K562 (cell line): ENCODE data around the gene SAMM50. TPM values are rescaled to one million over a fixed set of nuclear protein-coding genes. Genes with fewer than 3 reads are reported as not detected.

Experiments used
- ATAC-seq: fragments of 200-7000 bp; cut with Tn5 transposase; 3 replicates; pipeline ENCODE4 v1.9.1; 2020; ENCODE audit warnings: moderate library complexity
- Bru-seq: library from RNA; stranded (reverse); fragments of 400-500 nt; gene quantifications from one replicate; lab custom pipeline; 2021; lab: Mats Ljungman, UMichigan
- BruChase-seq, 2 experiments: library from RNA; stranded (reverse); fragments of 400-500 nt; gene quantifications; one replicate each; lab custom pipeline; 2021; lab: Mats Ljungman, UMichigan
- BruUV-seq: library from RNA; stranded (reverse); fragments of 400-500 nt; replicated peaks from 2 replicates; lab custom pipeline; 2021; lab: Mats Ljungman, UMichigan
- CTCF ChIA-PET: fragments of 300-600 bp; formaldehyde crosslinking; extraction: SDS; loops from one replicate; lab custom pipeline; 2021; ENCODE audit warnings: low intra/inter-chr PET ratio; lab: Yijun Ruan, JAX
- POLR2A ChIA-PET: fragments of 300-600, 350-650 bp; sonication (Branson Sonifier 250); formaldehyde crosslinking; extraction: SDS; loops from one replicate; lab custom pipeline; 2021; ENCODE audit warnings: antibody characterized with exemption, inconsistent platforms; lab: Yijun Ruan, JAX
- DNase-seq, 4 experiments: peaks; one replicate each; pipeline versions ENCODE4 v3.0.0 to v3.0.0-alpha.2; 2011 to 2018; ENCODE audit warnings: low spot score in 3 of 4, mixed read lengths in 3 of 4; ENCODE audit errors: extremely low read depth in 1 of 4
- FAIRE-seq: peaks from 2 replicates; lab custom pipeline; 2011; peaks lifted over from hg19 to GRCh38; lab: Jason Lieb, UNC
- H2AFZ ChIP-seq: 2 replicates; pipeline ENCODE4 v1.6.0; 2011; ENCODE audit warnings: low read depth, low read length, control low read depth, inconsistent platforms
- H3K27ac ChIP-seq: fragments of 200-600 bp; 3 replicates; pipeline ENCODE4 v1.8.0; 2011; ENCODE audit warnings: low read depth, mild to moderate bottlenecking, control low read depth, inconsistent platforms, low read length, moderate library complexity, mixed read lengths; ENCODE audit errors: extremely low read depth
- H3K27me3 ChIP-seq, 2 experiments: fragments of 300-600 bp in 1 of 2; 2 replicates in 1 of 2; 3 replicates in 1 of 2; pipeline versions ENCODE4 v1.6.0 to v1.8.0; 2011; ENCODE audit warnings: inconsistent platforms in 2 of 2, low read length in 2 of 2, mild to moderate bottlenecking in 1 of 2, mixed read lengths in 1 of 2, moderate library complexity in 1 of 2; ENCODE audit not compliant: control insufficient read depth in 2 of 2, insufficient read depth in 2 of 2
- H3K36me3 ChIP-seq: fragments of 300-600 bp; 3 replicates; pipeline ENCODE4 v1.8.0; 2011; ENCODE audit warnings: mild to moderate bottlenecking, low read length, inconsistent platforms; ENCODE audit not compliant: control insufficient read depth, insufficient read depth
- H3K4me1 ChIP-seq, 2 experiments: fragments of 200-600 bp in 1 of 2; replicated peaks in 1 of 2; 2 replicates in 1 of 2; 3 replicates in 1 of 2; pipeline versions ENCODE4 v1.5.1 to v1.8.0; 2011; ENCODE audit warnings: inconsistent platforms in 2 of 2, low read length in 2 of 2, mild to moderate bottlenecking in 1 of 2, mixed read lengths in 1 of 2, moderate library complexity in 1 of 2; ENCODE audit not compliant: control insufficient read depth in 2 of 2, insufficient read depth in 2 of 2
- H3K4me2 ChIP-seq: 2 replicates; pipeline ENCODE4 v1.6.1; 2011; ENCODE audit warnings: low read length, control low read depth, inconsistent platforms, mixed read lengths; ENCODE audit not compliant: insufficient read depth
- H3K4me3 ChIP-seq: fragments of 200-600 bp; sonication (generic), shearing (Covaris generic); 2 replicates; pipeline ENCODE4 v1.5.1; 2016; ENCODE audit warnings: control low read depth, inconsistent platforms
- H3K79me2 ChIP-seq: fragments of 200-600 bp; 3 replicates; pipeline ENCODE4 v1.8.0; 2011; ENCODE audit warnings: low read length, inconsistent platforms; ENCODE audit not compliant: control insufficient read depth, insufficient read depth
- H3K9ac ChIP-seq, 2 experiments: 2 replicates each; pipeline versions ENCODE4 v1.6.0 to v1.6.1; 2011; ENCODE audit warnings: low read depth in 2 of 2, low read length in 2 of 2, control low read depth in 1 of 2, inconsistent platforms in 1 of 2, mild to moderate bottlenecking in 1 of 2, mixed read lengths in 1 of 2; ENCODE audit not compliant: insufficient read depth in 1 of 2
- H3K9me1 ChIP-seq: one replicate; pipeline ENCODE4 v1.6.0; 2011; ENCODE audit warnings: inconsistent platforms, mild to moderate bottlenecking, low read length, moderate library complexity; ENCODE audit not compliant: control insufficient read depth, insufficient read depth
- H3K9me3 ChIP-seq: replicated peaks from 2 replicates; pipeline ENCODE4 v1.5.1; 2011; ENCODE audit warnings: low read depth, low read length, inconsistent platforms; ENCODE audit not compliant: control insufficient read depth, insufficient read depth
- H4K20me1 ChIP-seq: replicated peaks from 2 replicates; pipeline ENCODE4 v1.6.1; 2011; ENCODE audit warnings: low read length, inconsistent platforms, mixed read lengths; ENCODE audit not compliant: control insufficient read depth, insufficient read depth
- GABPB1 ChIP-seq: sonication (generic); formaldehyde crosslinking; IDR thresholded peaks from 2 replicates; pipeline ENCODE4 v1.8.0; 2022; ENCODE audit warnings: mild to moderate bottlenecking, missing genetic modification reagents
- SLC30A9 ChIP-seq: fragments of 250-450 bp; sonication (Bioruptor Pico); IDR thresholded peaks from 2 replicates; pipeline ENCODE4 v1.8.0; 2022; ENCODE audit warnings: mild to moderate bottlenecking, moderate library complexity
- WGBS: fragments of 100-300 bp; shearing (Covaris generic); methylation state at CpG from one replicate; pipeline ENCODE4 v1.1.6; 2016; ENCODE audit warnings: low coverage, mixed read lengths; ENCODE audit not compliant: insufficient coverage; ENCODE audit errors: missing lambda C conversion rate; 5-methylcytosine and 5-hydroxymethylcytosine counted together
- in situ Hi-C: fragments of 300-500 bp; cut with MboI; formaldehyde crosslinking; loops from 4 replicates; pipeline ENCODE4 v1.15.0; 2018; ENCODE audit warnings: inconsistent platforms, mixed read lengths
- intact Hi-C: fragments of 100-400 bp; cut with micrococcal nuclease; formaldehyde crosslinking; loops from 2 replicates; pipeline ENCODE4 v1.14.2; 2022
- long read RNA-seq, 3 experiments: library from polyadenylated mRNA in 2 of 3; library from RNA in 1 of 3; unstranded in 2 of 3; stranded (forward) in 1 of 3; transcript quantifications; one replicate each; pipeline ENCODE4 v2.0.0, GENCODE V29; 2019 to 2022
- polyA minus RNA-seq, 3 experiments: library from RNA; depleted of rRNA, polyadenylated mRNA; stranded (reverse); fragments of >200 nt; gene quantifications; 2 replicates each; pipeline ENCODE4 v1.2.3, GENCODE V29; 2011
- polyA plus RNA-seq, 8 experiments: library from polyadenylated mRNA; depleted of rRNA in 4 of 8; stranded (reverse) in 5 of 8; unstranded in 3 of 8; fragments of >200 nt; fragmentation: Nextera tagmentation in 2 of 8; fragmentation: Illumina TruSeq in 1 of 8; extraction: Ambion mirVana in 2 of 8; extraction: Trizol in 1 of 8; gene quantifications; 2 replicates each; pipeline versions ENCODE4 v1.2.1 to v1.2.3, GENCODE V29; 2011 to 2014; ENCODE audit warnings: inconsistent platforms in 1 of 8, missing spikeins in 1 of 8
- total RNA-seq, 7 experiments: library from RNA; depleted of rRNA in 6 of 7; stranded (reverse); fragments of >200 nt in 6 of 7; fragmentation: Illumina TruSeq in 2 of 7; extraction: Trizol in 2 of 7; gene quantifications; 2 replicates each; pipeline versions ENCODE4 v1.2.1 to v1.2.3, GENCODE V29; 2011 to 2021; ENCODE audit warnings: low replicate concordance in 1 of 7
- TF ChIP-seq, protein P1 (sequence below): fragments of 450-650 bp; IDR thresholded peaks from 2 replicates; pipeline ENCODE4 v1.6.1; 2016; ENCODE audit warnings: low read depth, mild to moderate bottlenecking, moderate library complexity
- TF ChIP-seq, protein P2 (sequence below): fragments of 250-450 bp; sonication (Bioruptor Pico); IDR thresholded peaks from 2 replicates; pipeline ENCODE4 v1.4.0; 2020; ENCODE audit warnings: mild to moderate bottlenecking, moderate library complexity
- TF ChIP-seq, protein P3 (sequence below), 2 experiments: fragments of 450-650 bp; IDR thresholded peaks; 2 replicates each; pipeline ENCODE4 v1.6.1; 2018; ENCODE audit warnings: mild to moderate bottlenecking in 2 of 2, low read depth in 1 of 2; ENCODE audit not compliant: partially characterized antibody in 2 of 2

Gene SAMM50
- total RNA-seq (2011; cell fraction: chromatin; rRNA removed; ENCODE audit: low replicate concordance) = 40.1 and 51.7 TPM in 2 replicates
- total RNA-seq (2011; cell fraction: nucleolus; rRNA removed) = 23.7 and 25.2 TPM in 2 replicates
- 30.8 and 37.3 TPM in 2 replicates for total RNA-seq (2011; cell fraction: nucleoplasm; rRNA removed)
- total RNA-seq (2014; rRNA removed) = 30.6 and 37.6 TPM in 2 replicates
- 35.1 and 35.7 TPM in 2 replicates for total RNA-seq (2014; rRNA removed; fragmentation: Illumina TruSeq; extraction: Trizol)
- total RNA-seq (2015; rRNA removed; fragmentation: Illumina TruSeq; extraction: Trizol) = 34.8 and 38.3 TPM in 2 replicates
- total RNA-seq (2021) = 46.3 and 46.5 TPM in 2 replicates
- 35.0 and 38.1 TPM in 2 replicates for polyA plus RNA-seq (2011; rRNA removed)
- polyA plus RNA-seq (2011; cell fraction: cytosol; rRNA removed) = 28.0 and 30.0 TPM in 2 replicates
- 24.4 and 30.8 TPM in 2 replicates for polyA plus RNA-seq (2011; cell fraction: nucleus; rRNA removed)
- polyA plus RNA-seq (2012) = 41.2 and 46.0 TPM in 2 replicates
- 47.5 and 49.3 TPM in 2 replicates for polyA plus RNA-seq (2014; fragmentation: Illumina TruSeq; extraction: Trizol)
- 10 to 100 TPM; 14.6 to 27.2 TPM for polyA plus RNA-seq (2014; fragmentation: Nextera tagmentation; extraction: Ambion mirVana)
- polyA plus RNA-seq (2014; rRNA removed) = 42.4 and 42.9 TPM in 2 replicates
- polyA minus RNA-seq (2011; rRNA and poly(A)+ RNA removed) = 39.2 and 39.4 TPM in 2 replicates
- polyA minus RNA-seq (2011; cell fraction: cytosol; rRNA and poly(A)+ RNA removed) = 16.7 and 18.9 TPM in 2 replicates
- 10.6 and 19.5 TPM in 2 replicates for polyA minus RNA-seq (2011; cell fraction: nucleus; rRNA and poly(A)+ RNA removed)
- Bru-seq, nascent RNA = percentile 64 among the genes with signal in this experiment
- BruChase-seq, experiment 1, labeled RNA remaining after a 2-hour chase = percentile 71 among the genes with signal in this experiment
- percentile 74 among the genes with signal in this experiment for BruChase-seq, experiment 2, labeled RNA remaining after a 6-hour chase
- long read RNA-seq, experiment 1, transcript SAMM50-201 (15 exons, 1,717 nt) = major isoform, 119 of 344 reads
- long read RNA-seq, experiment 1, partial matches to known transcripts = 213 of 344 reads
- long read RNA-seq, experiment 1, other reads (novel, unspliced or antisense) = 10 of 344 reads
- long read RNA-seq, experiment 2, transcript SAMM50-201 (15 exons, 1,717 nt) = major isoform, 62 of 92 reads
- long read RNA-seq, experiment 2, partial matches to known transcripts = 13 of 92 reads
- long read RNA-seq, experiment 2, other reads (novel, unspliced or antisense) = 16 of 92 reads
- long read RNA-seq, experiment 3, transcript SAMM50-201 (15 exons, 1,717 nt) = major isoform, 108 of 116 reads
- long read RNA-seq, experiment 3, partial matches to known transcripts = 2 of 116 reads
- long read RNA-seq, experiment 3, other reads (novel, unspliced or antisense) = 6 of 116 reads

DNA sequence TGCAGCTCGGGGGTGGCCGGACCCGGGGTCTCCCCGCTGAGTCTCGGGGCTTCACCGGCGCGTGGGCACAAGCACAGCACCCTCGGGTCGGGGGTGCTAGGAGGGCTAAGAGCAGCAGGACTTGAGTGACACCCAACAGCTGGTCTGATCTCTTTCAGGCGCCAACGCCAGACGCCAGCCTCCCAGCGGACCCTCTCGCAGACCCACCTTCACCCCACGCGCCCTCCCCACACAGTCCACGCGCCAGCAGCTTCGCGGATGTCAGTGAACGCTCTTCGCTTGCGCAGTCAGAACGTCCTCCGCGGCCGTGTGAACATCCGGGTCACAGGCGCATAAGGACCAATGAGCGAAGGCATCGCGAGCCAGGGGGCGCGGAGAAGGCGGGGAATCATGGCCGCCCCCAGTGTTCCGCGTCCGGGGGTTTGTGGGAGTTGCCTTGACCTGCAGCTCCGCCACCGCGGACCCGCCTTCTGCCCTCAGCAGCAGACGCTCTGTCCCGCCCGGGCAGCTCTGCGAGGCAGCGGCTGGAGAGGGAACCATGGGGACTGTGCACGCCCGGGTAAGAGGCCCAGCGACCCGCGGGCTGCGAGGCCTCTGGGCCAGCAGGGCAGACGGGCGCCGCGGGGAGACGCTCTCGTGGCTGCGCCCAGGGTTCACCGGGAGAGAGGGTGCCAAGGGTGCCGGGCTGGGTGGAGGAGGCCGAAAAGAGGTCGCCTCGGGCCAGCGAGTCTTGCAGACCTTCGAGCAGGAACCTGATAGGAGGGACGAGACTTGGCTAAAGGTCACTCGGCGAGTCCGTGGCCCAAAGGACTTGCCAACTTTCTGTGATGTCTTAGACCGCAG is at the start of gene SAMM50:
Gene SAMM50 (plus strand): TSS at position 403 of the 843 bp plus-strand sequence. CDS start 136 bp downstream, at position 539.
- intact Hi-C loops = no loop called here
- ATAC-seq = peak; percentile 98
- H3K9ac ChIP-seq = peak within 1 kb of the TSS; percentile 74 to 90
- no peaks in the 10 kb centered on the region for H4K20me1 ChIP-seq
- POLR2A ChIA-PET = interaction anchor here (1.2 to 1.5 kb wide), 3 partner anchors 9 to 32 kb away, joined by 3 to 7 read pairs (median 6); no protein-coding TSS in a partner anchor
- peaks cover 11 to 14% of the 10 kb centered on the region in 2 experiments; a peak in 3 of 5 replicates for H3K4me1 ChIP-seq
- peak; percentile 80 for FAIRE-seq
- in situ Hi-C loops = no loop called here
- peak within 1 kb of the TSS; percentile 75 for H3K27ac ChIP-seq
- H3K27me3 ChIP-seq = no peaks in the 10 kb centered on the region
- no TSS peak for BruUV-seq
- WGBS = 2% methylated on average over 46 of the region's 74 CpGs
- peak within 1 kb of the TSS; percentile 93 for H3K4me2 ChIP-seq
- peak; percentile 87 to 92 (median 89) for DNase-seq
- no peaks in the 10 kb centered on the region for H3K36me3 ChIP-seq
- H3K79me2 ChIP-seq = peaks cover 55% of the 10 kb centered on the region
- CTCF ChIA-PET = no interaction called here
- peak within 1 kb of the TSS; percentile 94 for H3K4me3 ChIP-seq
- peaks cover 4% of the 10 kb centered on the region for H3K9me1 ChIP-seq
- H2AFZ ChIP-seq = peak within 1 kb of the TSS; percentile 82
- H3K9me3 ChIP-seq = no peaks in the 10 kb centered on the region
- TF ChIP-seq, protein P1, sequence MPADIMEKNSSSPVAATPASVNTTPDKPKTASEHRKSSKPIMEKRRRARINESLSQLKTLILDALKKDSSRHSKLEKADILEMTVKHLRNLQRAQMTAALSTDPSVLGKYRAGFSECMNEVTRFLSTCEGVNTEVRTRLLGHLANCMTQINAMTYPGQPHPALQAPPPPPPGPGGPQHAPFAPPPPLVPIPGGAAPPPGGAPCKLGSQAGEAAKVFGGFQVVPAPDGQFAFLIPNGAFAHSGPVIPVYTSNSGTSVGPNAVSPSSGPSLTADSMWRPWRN = no peak
- TF ChIP-seq, protein P2, sequence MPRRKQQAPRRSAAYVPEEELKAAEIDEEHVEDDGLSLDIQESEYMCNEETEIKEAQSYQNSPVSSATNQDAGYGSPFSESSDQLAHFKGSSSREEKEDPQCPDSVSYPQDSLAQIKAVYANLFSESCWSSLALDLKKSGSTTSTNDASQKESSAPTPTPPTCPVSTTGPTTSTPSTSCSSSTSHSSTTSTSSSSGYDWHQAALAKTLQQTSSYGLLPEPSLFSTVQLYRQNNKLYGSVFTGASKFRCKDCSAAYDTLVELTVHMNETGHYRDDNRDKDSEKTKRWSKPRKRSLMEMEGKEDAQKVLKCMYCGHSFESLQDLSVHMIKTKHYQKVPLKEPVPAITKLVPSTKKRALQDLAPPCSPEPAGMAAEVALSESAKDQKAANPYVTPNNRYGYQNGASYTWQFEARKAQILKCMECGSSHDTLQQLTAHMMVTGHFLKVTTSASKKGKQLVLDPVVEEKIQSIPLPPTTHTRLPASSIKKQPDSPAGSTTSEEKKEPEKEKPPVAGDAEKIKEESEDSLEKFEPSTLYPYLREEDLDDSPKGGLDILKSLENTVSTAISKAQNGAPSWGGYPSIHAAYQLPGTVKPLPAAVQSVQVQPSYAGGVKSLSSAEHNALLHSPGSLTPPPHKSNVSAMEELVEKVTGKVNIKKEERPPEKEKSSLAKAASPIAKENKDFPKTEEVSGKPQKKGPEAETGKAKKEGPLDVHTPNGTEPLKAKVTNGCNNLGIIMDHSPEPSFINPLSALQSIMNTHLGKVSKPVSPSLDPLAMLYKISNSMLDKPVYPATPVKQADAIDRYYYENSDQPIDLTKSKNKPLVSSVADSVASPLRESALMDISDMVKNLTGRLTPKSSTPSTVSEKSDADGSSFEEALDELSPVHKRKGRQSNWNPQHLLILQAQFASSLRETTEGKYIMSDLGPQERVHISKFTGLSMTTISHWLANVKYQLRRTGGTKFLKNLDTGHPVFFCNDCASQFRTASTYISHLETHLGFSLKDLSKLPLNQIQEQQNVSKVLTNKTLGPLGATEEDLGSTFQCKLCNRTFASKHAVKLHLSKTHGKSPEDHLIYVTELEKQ (CRISPR knock-in tag) = no peak
- TF ChIP-seq SLC30A9 (no peak), GABPB1 (CRISPR knock-in tag) (peak; percentile 84; the same call in 1 of the 2 replicates)
- TF ChIP-seq, protein P3, sequence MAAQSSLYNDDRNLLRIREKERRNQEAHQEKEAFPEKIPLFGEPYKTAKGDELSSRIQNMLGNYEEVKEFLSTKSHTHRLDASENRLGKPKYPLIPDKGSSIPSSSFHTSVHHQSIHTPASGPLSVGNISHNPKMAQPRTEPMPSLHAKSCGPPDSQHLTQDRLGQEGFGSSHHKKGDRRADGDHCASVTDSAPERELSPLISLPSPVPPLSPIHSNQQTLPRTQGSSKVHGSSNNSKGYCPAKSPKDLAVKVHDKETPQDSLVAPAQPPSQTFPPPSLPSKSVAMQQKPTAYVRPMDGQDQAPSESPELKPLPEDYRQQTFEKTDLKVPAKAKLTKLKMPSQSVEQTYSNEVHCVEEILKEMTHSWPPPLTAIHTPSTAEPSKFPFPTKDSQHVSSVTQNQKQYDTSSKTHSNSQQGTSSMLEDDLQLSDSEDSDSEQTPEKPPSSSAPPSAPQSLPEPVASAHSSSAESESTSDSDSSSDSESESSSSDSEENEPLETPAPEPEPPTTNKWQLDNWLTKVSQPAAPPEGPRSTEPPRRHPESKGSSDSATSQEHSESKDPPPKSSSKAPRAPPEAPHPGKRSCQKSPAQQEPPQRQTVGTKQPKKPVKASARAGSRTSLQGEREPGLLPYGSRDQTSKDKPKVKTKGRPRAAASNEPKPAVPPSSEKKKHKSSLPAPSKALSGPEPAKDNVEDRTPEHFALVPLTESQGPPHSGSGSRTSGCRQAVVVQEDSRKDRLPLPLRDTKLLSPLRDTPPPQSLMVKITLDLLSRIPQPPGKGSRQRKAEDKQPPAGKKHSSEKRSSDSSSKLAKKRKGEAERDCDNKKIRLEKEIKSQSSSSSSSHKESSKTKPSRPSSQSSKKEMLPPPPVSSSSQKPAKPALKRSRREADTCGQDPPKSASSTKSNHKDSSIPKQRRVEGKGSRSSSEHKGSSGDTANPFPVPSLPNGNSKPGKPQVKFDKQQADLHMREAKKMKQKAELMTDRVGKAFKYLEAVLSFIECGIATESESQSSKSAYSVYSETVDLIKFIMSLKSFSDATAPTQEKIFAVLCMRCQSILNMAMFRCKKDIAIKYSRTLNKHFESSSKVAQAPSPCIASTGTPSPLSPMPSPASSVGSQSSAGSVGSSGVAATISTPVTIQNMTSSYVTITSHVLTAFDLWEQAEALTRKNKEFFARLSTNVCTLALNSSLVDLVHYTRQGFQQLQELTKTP (IDR thresholded peaks at IDR 0.05; ENCODE audit: low read depth in 1 of 2, partially characterized antibody in 2 of 2) = no peak
